HG03460 (cell line): Measurements from ENCODE around the gene MPDU1.
"Not testable (repeated sequence)": the region's sequence is repeated elsewhere in the genome, so short reads cannot be mapped to it uniquely, and the experiment has no call there.

Source experiments
- ATAC-seq: cut with Tn5 transposase; IDR thresholded peaks from one replicate; pipeline ENCODE4 v1.9.1; 2021; ENCODE audit not compliant: unreplicated experiment

The MPDU1 gene

GRCh38 chr17:7580604-7581575 is 2.8 kb upstream of the MPDU1 start:
- no peak for ATAC-seq

DNA sequence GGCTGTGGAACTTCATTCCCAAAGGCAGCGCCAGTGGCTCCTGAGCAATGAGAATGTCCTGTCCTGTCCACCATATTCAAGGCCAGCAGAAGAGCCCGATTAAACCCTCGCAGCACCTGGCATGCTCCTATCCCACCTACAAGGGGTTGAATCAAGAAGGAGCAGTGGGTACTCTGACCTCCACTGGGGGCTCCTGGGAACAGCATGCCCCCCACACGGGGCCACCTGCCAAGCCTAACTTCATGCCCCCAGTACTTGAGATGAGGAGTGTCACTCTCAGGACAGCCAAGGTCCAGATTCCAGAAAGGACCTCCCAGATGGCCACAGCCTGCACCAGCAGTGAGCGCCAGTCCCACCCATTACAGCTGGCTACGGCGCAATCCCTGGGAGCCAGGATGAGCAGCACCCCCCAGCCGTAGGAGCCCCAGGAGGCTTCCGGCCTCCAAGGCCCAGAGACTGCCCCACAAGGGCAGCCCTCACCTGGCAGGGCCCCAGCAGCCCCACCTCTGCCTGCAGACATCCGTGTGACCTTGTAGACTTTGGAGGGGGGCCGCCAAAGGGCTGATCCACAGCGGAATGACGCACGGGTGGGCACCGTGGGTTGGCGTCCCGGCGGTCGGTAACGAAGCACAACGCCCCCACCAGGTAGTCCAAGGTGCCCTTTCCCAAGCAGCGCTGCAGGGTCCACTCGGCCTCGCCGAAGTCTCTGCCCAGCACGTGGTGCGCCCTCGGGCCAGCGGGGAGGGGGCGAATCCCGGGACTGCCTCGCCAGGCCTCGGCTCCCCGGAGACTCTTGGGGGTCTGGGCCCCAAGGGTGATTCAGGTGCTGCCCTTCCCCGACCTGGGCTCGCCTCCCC is 1.0 kb upstream of the MPDU1 start:
- no peak for ATAC-seq

- no peak for ATAC-seq
Measured at GRCh38 chr17:7586673-7587419, 3.2 kb downstream of the MPDU1 start.

- no peak for ATAC-seq
Measured at GRCh38 chr17:7587420-7588151, 3.9 kb downstream of the MPDU1 start.

- no peak for ATAC-seq
Measured at GRCh38 chr17:7588553-7589203, 5.0 kb downstream of the MPDU1 start.

GRCh38 chr17:7589204-7589868 is 5.7 kb downstream of the MPDU1 start:
- no peak for ATAC-seq

DNA sequence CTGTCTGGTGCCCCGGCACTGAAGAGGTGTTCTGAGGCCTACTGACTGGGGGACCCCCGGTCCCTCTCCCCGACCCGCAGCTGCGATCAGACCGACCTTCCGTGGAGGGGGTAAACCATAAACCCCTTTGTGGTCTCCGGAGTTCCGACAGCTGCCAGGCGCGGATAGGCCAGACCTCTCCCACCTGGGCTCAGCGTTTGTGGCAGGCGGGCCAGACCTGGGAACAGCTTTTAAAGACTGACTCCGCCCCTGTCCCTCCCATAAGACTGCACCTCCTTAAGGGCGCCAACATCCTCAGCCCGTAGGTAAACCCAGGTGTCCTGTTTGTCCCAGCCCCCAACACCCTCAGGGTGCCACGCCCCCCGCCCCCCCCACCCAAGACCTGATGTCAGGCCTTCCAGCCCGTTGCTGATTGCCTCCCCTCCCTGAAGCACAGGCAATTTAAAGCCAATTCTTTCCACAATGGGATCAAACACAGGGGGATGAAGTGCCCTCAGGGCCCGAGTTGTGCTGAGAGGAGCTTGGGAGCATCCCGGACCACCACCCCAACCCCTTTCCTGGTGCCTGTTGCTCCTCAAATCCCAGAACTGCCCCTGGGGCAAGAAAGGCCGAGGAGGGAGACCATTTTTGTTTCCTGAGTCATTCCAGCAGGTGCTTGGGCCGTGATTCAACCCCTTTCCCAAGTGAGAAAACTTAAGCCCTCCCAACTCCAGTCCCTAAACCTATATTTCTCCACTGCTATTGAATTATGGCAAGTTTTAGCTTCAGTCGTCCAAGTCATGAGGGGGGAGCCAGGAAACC is 6.4 kb downstream of the MPDU1 start, which contains the start of gene SOX15:
Gene SOX15 (minus strand): TSS at position 204 of the 801 bp plus-strand sequence. CDS start 418 bp downstream, outside the sequence.
- no peak for ATAC-seq

DNA sequence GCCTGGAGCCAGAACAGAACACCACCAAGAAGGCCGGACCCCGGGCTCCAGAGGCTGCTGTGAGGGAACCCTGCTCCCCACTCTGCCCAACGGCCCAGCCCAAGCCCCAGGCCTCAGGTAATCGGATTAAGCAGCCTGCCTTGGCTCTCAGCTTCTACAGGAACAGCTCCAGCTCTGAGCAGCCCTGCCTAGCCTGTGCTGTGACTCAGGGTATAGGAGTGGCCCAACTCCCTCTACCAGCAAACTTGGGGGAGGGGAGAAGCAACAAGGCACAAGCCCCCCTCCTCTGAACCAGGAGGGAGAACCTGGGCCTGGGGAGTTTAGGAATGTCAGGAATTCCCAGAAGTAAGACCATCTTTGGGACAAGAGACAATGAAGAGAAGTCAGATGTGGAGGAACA is 7.1 kb downstream of the MPDU1 start:
- ATAC-seq: no peak

DNA sequence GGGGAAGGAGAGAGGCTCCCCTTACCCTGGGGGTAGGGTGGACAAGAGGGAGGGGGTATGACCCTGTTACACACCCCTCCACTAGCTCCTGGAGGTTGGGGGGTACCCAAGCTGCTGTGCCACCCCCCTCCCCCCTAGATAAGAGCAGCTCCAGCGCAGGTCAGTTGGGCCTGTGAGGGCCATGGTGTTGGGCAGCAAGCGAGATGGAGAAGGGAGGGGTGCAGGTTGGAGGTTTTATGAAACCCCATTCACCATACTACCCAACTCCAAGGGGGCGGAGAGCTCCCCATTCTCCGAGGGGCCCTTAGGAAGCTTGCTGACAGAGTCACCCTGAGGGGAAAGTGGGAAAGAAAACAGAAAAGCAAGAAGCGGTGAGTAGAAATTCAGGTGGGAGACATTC is 7.9 kb downstream of the MPDU1 start:
- ATAC-seq: no peak

DNA sequence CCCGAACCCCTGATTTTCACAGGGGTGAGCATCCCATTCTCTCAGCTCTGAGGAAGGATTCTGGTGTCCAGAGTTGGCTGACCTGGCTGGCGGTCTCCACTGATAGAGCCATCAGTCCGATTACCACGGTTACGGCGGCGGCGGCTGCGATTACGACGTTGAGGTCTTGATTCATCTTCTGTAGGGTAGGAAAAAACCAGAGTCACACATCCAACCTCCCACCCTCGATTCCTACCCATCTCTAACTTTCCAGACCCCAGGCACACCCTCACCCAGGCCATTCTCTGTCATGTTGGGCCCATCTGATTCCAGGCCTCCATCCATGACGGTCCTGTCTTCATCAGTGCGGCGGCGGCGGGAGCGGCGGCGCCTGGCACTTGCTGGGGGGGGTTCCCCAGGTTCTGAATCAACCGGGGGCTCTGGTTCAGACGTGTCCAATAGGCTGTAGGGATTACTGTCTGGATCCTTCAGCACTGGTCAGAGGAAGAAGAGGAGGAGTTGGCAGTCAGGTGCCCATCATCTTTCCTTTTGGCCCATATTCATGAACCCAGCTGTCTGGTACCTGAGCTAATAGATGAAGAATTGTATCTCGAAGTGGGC is 8.9 kb downstream of the MPDU1 start:
- no peak for ATAC-seq

DNA sequence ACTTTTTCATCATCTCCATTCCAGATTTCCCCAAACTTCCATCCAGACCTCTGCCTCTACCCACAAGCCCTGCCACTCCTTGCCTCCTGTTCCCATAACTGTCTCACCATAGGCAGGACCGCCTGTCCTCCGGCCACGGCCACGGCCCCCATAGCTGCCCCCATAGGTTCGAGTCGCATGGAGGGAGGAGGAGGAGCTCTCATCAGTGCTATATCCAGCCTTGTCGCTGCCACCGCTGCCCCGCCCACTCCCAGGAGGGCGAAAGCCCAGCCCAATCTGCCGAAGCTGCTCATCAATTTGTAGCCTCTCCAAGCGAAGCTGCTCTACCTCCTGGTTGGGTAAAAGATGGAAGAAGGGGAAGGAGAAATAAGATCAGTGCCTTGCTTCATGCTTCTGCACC is 9.6 kb downstream of the MPDU1 start:
- no peak for ATAC-seq

DNA sequence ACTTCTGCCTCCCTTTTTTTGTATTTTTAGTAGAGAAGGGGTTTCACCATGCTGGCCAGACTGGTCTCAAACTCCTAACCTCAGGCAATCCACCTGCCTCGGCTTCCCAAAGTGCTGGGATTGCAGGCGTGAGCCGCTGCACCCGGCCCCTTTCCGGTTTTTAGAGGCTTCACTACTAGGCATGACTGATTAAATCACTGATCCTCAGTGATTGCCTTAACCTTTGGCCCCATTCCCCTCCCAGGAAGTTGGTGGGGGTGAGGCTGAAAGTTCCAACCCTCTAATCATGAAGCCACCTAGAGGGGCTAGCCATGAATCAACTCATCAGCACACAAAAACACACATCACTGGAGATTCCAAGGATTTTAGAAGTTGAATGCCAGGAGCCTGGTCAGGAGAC is 13.9 kb downstream of the MPDU1 start:
- not testable (repeated sequence) for ATAC-seq

DNA sequence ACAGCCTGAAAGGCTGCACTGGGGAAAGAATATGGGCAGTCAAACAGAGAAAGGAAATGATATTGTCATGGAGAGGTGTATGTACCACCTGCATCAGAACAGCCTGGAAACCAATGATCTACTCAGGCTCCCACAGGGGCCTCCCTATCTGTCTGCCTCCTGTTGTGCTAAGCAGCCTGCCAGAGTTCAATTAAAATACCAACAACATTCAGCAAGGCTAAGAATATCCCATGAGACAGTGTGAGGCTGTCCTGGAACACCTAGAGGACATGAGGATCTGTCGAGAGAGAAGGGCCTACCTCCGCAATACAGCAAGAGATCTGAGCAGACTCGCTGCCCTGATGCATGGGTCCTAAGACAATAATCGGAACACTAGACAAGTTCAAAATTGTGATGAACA is 22.6 kb downstream of the MPDU1 start:
- ATAC-seq: no peak

GRCh38 chr17:7610641-7611040 is 27.0 kb downstream of the MPDU1 start:
- ATAC-seq: no peak

DNA sequence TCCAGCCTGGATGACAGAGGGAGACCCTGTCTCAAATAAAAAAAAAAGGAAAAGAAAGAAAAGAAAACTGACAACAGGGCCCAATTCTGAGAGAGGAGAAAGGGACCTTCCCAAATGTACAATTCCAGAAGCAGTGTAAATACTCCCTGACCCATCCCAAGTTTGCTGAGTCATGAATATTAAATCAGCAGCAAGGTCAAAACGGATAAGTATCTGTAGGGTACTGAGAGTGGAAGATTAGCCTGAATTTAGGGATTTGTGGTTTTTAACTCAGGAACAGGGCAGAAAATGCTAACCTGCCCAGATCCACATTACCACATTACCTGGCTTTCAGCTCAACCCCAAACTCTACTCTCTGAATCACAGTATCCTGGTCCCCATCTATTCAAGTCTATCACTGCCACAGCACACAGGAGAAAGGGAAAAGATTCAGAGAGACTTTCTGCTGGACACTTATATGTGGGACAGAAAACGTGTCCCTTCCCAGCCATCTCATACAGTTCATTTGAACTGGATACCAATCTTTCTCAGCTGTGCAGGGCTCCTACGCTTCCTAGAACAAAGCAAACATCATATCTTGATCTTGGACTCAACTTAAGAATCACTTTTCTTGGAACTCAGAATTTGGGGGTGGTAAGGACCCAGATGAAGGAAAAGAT is 28.1 kb downstream of the MPDU1 start:
- ATAC-seq: no peak

DNA sequence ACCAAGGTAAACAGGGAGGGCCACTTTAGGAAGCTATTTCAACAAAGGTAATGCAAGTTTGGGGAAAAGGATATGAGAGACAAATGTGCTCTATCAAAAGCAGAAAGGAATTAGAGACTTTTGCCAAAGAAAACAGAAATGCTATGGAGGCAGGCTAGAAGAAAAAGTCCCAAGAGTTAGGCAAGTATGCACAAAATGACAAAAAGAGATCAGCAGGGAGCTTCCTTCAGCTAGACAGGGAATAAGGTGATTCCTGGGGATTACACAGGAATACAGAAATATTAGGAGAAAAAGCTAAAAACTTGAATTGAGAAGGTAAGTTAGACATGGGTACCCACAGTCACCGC is 28.6 kb downstream of the MPDU1 start:
- ATAC-seq: no peak

- ATAC-seq: no peak
Measured at GRCh38 chr17:7613769-7614424, 30.2 kb downstream of the MPDU1 start.
